HEK293 (cell line): ENCODE data around the gene C1QL4.
A peak's percentile ranks its signal among the peaks of the same experiment; 100 is the strongest.

Experiments
- CTCF ChIA-PET: fragments of 350-600 bp; formaldehyde crosslinking; extraction: SDS; loops from one replicate; lab custom pipeline; 2021; ENCODE audit warnings: antibody characterized with exemption; lab: Yijun Ruan, JAX
- POLR2A ChIA-PET: fragments of 300-600 bp; formaldehyde crosslinking; extraction: SDS; loops from one replicate; lab custom pipeline; 2020; ENCODE audit warnings: antibody characterized with exemption, inconsistent platforms; lab: Yijun Ruan, JAX
- H3K27ac ChIP-seq: fragments of 200-500 bp; sonication (Bioruptor generic); 2 replicates; pipeline ENCODE4 v1.5.1; 2014; ENCODE audit warnings: low read depth, low read length, control low read depth, inconsistent platforms; ENCODE audit errors: extremely low read depth
- H3K36me3 ChIP-seq, 2 experiments: fragments of 200-500 bp in 1 of 2; sonication (Bioruptor generic) in 1 of 2; 1 replicate in 1 of 2; 2 replicates in 1 of 2; pipeline ENCODE4 v1.5.1; 2014 to 2017; ENCODE audit warnings: inconsistent platforms in 2 of 2, low read length in 2 of 2; ENCODE audit not compliant: control insufficient read depth in 2 of 2, insufficient read depth in 1 of 2
- H3K4me1 ChIP-seq: fragments of 200-500 bp; sonication (Bioruptor generic); 2 replicates; pipeline ENCODE4 v1.5.1; 2014; ENCODE audit warnings: mild to moderate bottlenecking, low read length, inconsistent platforms; ENCODE audit not compliant: control insufficient read depth, insufficient read depth
- H3K4me3 ChIP-seq: 2 replicates; pipeline ENCODE4 v1.5.1; 2011; ENCODE audit warnings: low read depth, mild to moderate bottlenecking, control low read depth, low read length, moderate library complexity
- H3K9me3 ChIP-seq: fragments of 200-500 bp; sonication (Bioruptor generic); 2 replicates; pipeline ENCODE4 v1.5.1; 2014; ENCODE audit warnings: low read depth, low read length, inconsistent platforms; ENCODE audit not compliant: control insufficient read depth, insufficient read depth
- SP3 ChIP-seq: fragments of 450-650 bp; formaldehyde crosslinking; IDR thresholded peaks from 2 replicates; pipeline ENCODE4 v1.5.1; 2016; ENCODE audit warnings: missing biosample characterization, missing genetic modification characterization
- ZBTB17 ChIP-seq: fragments of 450-650 bp; formaldehyde crosslinking; IDR thresholded peaks from 2 replicates; pipeline ENCODE4 v1.5.1; 2016; ENCODE audit warnings: missing biosample characterization, missing genetic modification characterization
- ZFHX2 ChIP-seq: fragments of 450-650 bp; formaldehyde crosslinking; conservative IDR thresholded peaks from 2 replicates; pipeline ENCODE4 v1.5.1; 2016; ENCODE audit warnings: missing biosample characterization, missing genetic modification characterization
- ZFP69B ChIP-seq: fragments of 450-650 bp; formaldehyde crosslinking; IDR thresholded peaks from 2 replicates; pipeline ENCODE4 v1.5.1; 2016; ENCODE audit warnings: missing biosample characterization, missing genetic modification characterization
- ZNF133 ChIP-seq: fragments of 450-650 bp; formaldehyde crosslinking; IDR thresholded peaks from 2 replicates; pipeline ENCODE4 v1.5.1; 2016; ENCODE audit warnings: missing biosample characterization, missing genetic modification characterization
- ZNF169 ChIP-seq: fragments of 450-650 bp; formaldehyde crosslinking; IDR thresholded peaks from 2 replicates; pipeline ENCODE4 v1.5.1; 2016; ENCODE audit warnings: missing biosample characterization, missing genetic modification characterization
- ZNF202 ChIP-seq: fragments of 450-650 bp; formaldehyde crosslinking; IDR thresholded peaks from 2 replicates; pipeline ENCODE4 v1.5.1; 2016; ENCODE audit warnings: missing biosample characterization, missing genetic modification characterization, borderline replicate concordance
- ZNF211 ChIP-seq: fragments of 450-650 bp; formaldehyde crosslinking; IDR thresholded peaks from 2 replicates; pipeline ENCODE4 v1.5.1; 2016; ENCODE audit warnings: low read depth, missing biosample characterization, missing genetic modification characterization
- ZNF214 ChIP-seq: fragments of 450-650 bp; formaldehyde crosslinking; IDR thresholded peaks from 2 replicates; pipeline ENCODE4 v1.5.1; 2017; ENCODE audit warnings: missing biosample characterization, mild to moderate bottlenecking, missing genetic modification characterization, borderline replicate concordance
- ZNF266 ChIP-seq: fragments of 450-650 bp; formaldehyde crosslinking; IDR thresholded peaks from 2 replicates; pipeline ENCODE4 v1.5.1; 2016; ENCODE audit warnings: missing biosample characterization, missing genetic modification characterization, low read depth
- ZNF292 ChIP-seq: fragments of 450-650 bp; formaldehyde crosslinking; IDR thresholded peaks from 2 replicates; pipeline ENCODE4 v1.5.1; 2016; ENCODE audit warnings: low read depth, missing biosample characterization, missing genetic modification characterization, borderline replicate concordance
- ZNF311 ChIP-seq: fragments of 450-650 bp; formaldehyde crosslinking; IDR thresholded peaks from 2 replicates; pipeline ENCODE4 v1.5.1; 2017; ENCODE audit warnings: missing biosample characterization, missing genetic modification characterization, borderline replicate concordance
- ZNF366 ChIP-seq: fragments of 450-650 bp; formaldehyde crosslinking; conservative IDR thresholded peaks from 2 replicates; pipeline ENCODE4 v1.5.1; 2016; ENCODE audit warnings: missing biosample characterization, missing genetic modification characterization
- ZNF416 ChIP-seq: fragments of 450-650 bp; formaldehyde crosslinking; IDR thresholded peaks from 2 replicates; pipeline ENCODE4 v1.5.1; 2016; ENCODE audit warnings: missing biosample characterization, missing genetic modification characterization
- ZNF426 ChIP-seq: fragments of 450-650 bp; formaldehyde crosslinking; IDR thresholded peaks from 2 replicates; pipeline ENCODE4 v1.5.1; 2017; ENCODE audit warnings: missing biosample characterization, missing genetic modification characterization, mild to moderate bottlenecking, inconsistent platforms, moderate library complexity
- ZNF473 ChIP-seq: fragments of 450-650 bp; formaldehyde crosslinking; IDR thresholded peaks from 2 replicates; pipeline ENCODE4 v1.5.1; 2017; ENCODE audit warnings: missing biosample characterization, missing genetic modification characterization
- ZNF600 ChIP-seq: fragments of 450-650 bp; formaldehyde crosslinking; IDR thresholded peaks from 2 replicates; pipeline ENCODE4 v1.5.1; 2016; ENCODE audit warnings: missing biosample characterization, missing genetic modification characterization
- ZNF621 ChIP-seq: fragments of 450-650 bp; formaldehyde crosslinking; IDR thresholded peaks from 2 replicates; pipeline ENCODE4 v1.5.1; 2017; ENCODE audit warnings: missing biosample characterization, missing genetic modification characterization
- ZNF629 ChIP-seq: fragments of 450-650 bp; formaldehyde crosslinking; IDR thresholded peaks from 2 replicates; pipeline ENCODE4 v1.5.1; 2017; ENCODE audit warnings: missing biosample characterization, missing genetic modification characterization
- ZNF670 ChIP-seq: fragments of 450-650 bp; formaldehyde crosslinking; IDR thresholded peaks from 2 replicates; pipeline ENCODE4 v1.5.1; 2016; ENCODE audit warnings: missing biosample characterization, missing genetic modification characterization, low read depth
- ZNF704 ChIP-seq: fragments of 450-650 bp; formaldehyde crosslinking; IDR thresholded peaks from 2 replicates; pipeline ENCODE4 v1.5.1; 2016; ENCODE audit warnings: missing biosample characterization, missing genetic modification characterization
- ZNF785 ChIP-seq: fragments of 450-650 bp; formaldehyde crosslinking; IDR thresholded peaks from 2 replicates; pipeline ENCODE4 v1.5.1; 2016; ENCODE audit warnings: missing biosample characterization, missing genetic modification characterization
- TF ChIP-seq, protein P1 (sequence below): fragments of 450-650 bp; formaldehyde crosslinking; IDR thresholded peaks from 2 replicates; pipeline ENCODE4 v1.5.1; 2016; ENCODE audit warnings: missing biosample characterization, missing genetic modification characterization
- TF ChIP-seq, protein P2 (sequence below): fragments of 450-650 bp; formaldehyde crosslinking; IDR thresholded peaks from 2 replicates; pipeline ENCODE4 v1.5.1; 2016; ENCODE audit warnings: missing biosample characterization, missing genetic modification characterization, borderline replicate concordance
- TF ChIP-seq, protein P3 (sequence below): fragments of 450-650 bp; formaldehyde crosslinking; IDR thresholded peaks from 2 replicates; pipeline ENCODE4 v1.5.1; 2017; ENCODE audit warnings: missing biosample characterization, missing genetic modification characterization

Gene C1QL4

DNA sequence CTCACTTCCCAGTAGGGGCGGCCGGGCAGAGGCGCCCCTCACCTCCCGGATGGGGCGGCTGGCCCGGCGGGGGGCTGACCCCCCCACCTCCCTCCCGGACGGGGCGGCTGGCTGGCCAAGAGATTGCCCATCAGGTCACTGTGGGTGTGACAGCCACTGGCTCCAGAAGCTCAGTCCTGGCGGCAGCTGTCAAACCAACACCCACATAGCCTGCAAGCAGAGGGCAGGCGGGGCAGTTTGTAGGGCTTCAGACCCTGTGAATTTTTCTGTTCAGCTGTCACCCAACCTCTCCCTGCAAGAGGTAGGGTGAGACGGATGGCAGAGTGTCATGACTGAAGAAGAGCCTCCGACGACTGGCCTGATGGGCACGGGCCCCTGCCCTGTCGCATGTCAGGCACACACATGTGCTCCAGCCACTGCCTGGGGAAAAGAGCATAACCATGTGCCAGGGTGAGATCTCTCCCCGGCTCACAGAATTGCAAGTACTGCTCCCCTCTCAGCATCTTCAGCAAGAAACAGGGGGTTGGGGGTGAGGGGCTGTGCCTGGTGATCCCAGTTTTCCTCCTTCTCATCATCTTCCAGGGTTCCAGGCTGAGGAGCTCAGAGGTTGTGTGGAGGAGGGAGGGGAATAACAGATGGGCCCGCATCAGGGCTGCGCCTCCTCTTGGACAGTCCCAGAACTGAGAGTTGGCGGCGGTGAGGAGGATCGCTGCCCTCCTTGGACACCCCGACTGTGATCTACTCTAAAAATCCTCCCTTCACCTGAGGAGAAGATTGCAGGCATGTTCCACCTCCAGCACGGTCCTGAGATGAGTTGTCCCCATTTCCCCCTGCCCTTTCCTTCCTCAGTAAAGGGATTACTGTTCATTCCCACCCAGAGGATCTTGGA is 53.2 kb downstream of the C1QL4 start:
- POLR2A ChIA-PET: interaction anchor here (1.4 kb wide), 1 partner anchor 13 kb away, joined by 3 read pairs; no protein-coding TSS in a partner anchor
- CTCF ChIA-PET: interaction anchor here (0.6 to 8.9 kb wide), 14 partner anchors 8 to 478 kb away, joined by 3 to 208 read pairs (median 4); partner anchors contain the start of genes DNAJC22 and PRPH
- Histone ChIP-seq H3K9me3 (no peaks in the 10 kb centered on the region), H3K4me1 (peaks cover 4% of the 10 kb centered on the region; the same call in 1 of the 2 replicates), H3K36me3 (peaks cover 0 to 3% of the 10 kb centered on the region in 2 experiments; a peak in 1 of 3 replicates), H3K4me3 (no peak overlapping the region), H3K27ac (no peak overlapping the region)
- TF ChIP-seq ZNF202 (tag by site-specific recombination) (0 out of 2 replicates have a peak, but pooled peaks have one; percentile 13), ZNF211 (tag by site-specific recombination) (no peak), ZNF133 (no peak), ZNF426 (no peak), ZNF311 (no peak), ZNF366 (tag by site-specific recombination) (no peak), SP3 (tag by site-specific recombination) (no peak), ZBTB17 (tag by site-specific recombination) (peak; percentile 31; the same call in 1 of the 2 replicates), ZNF629 (tag by site-specific recombination) (no peak), ZNF473 (no peak), ZNF266 (tag by site-specific recombination) (no peak), ZNF704 (tag by site-specific recombination) (no peak), ZNF600 (tag by site-specific recombination) (no peak), ZNF292 (tag by site-specific recombination) (no peak), ZNF169 (tag by site-specific recombination) (no peak), ZFP69B (tag by site-specific recombination) (peak; percentile 24; the same call in 1 of the 2 replicates), ZNF785 (tag by site-specific recombination) (no peak), ZFHX2 (tag by site-specific recombination) (peak; percentile 53), ZNF621 (tag by site-specific recombination) (no peak), ZNF670 (tag by site-specific recombination) (no peak), ZNF214 (no peak), ZNF416 (tag by site-specific recombination) (no peak)
- TF ChIP-seq, protein P1, sequence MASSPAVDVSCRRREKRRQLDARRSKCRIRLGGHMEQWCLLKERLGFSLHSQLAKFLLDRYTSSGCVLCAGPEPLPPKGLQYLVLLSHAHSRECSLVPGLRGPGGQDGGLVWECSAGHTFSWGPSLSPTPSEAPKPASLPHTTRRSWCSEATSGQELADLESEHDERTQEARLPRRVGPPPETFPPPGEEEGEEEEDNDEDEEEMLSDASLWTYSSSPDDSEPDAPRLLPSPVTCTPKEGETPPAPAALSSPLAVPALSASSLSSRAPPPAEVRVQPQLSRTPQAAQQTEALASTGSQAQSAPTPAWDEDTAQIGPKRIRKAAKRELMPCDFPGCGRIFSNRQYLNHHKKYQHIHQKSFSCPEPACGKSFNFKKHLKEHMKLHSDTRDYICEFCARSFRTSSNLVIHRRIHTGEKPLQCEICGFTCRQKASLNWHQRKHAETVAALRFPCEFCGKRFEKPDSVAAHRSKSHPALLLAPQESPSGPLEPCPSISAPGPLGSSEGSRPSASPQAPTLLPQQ (tag by site-specific recombination): peak; percentile 30; the same call in 1 of the 2 replicates
- TF ChIP-seq, protein P2, sequence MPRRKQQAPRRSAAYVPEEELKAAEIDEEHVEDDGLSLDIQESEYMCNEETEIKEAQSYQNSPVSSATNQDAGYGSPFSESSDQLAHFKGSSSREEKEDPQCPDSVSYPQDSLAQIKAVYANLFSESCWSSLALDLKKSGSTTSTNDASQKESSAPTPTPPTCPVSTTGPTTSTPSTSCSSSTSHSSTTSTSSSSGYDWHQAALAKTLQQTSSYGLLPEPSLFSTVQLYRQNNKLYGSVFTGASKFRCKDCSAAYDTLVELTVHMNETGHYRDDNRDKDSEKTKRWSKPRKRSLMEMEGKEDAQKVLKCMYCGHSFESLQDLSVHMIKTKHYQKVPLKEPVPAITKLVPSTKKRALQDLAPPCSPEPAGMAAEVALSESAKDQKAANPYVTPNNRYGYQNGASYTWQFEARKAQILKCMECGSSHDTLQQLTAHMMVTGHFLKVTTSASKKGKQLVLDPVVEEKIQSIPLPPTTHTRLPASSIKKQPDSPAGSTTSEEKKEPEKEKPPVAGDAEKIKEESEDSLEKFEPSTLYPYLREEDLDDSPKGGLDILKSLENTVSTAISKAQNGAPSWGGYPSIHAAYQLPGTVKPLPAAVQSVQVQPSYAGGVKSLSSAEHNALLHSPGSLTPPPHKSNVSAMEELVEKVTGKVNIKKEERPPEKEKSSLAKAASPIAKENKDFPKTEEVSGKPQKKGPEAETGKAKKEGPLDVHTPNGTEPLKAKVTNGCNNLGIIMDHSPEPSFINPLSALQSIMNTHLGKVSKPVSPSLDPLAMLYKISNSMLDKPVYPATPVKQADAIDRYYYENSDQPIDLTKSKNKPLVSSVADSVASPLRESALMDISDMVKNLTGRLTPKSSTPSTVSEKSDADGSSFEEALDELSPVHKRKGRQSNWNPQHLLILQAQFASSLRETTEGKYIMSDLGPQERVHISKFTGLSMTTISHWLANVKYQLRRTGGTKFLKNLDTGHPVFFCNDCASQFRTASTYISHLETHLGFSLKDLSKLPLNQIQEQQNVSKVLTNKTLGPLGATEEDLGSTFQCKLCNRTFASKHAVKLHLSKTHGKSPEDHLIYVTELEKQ (tag by site-specific recombination): no peak
- TF ChIP-seq, protein P3, sequence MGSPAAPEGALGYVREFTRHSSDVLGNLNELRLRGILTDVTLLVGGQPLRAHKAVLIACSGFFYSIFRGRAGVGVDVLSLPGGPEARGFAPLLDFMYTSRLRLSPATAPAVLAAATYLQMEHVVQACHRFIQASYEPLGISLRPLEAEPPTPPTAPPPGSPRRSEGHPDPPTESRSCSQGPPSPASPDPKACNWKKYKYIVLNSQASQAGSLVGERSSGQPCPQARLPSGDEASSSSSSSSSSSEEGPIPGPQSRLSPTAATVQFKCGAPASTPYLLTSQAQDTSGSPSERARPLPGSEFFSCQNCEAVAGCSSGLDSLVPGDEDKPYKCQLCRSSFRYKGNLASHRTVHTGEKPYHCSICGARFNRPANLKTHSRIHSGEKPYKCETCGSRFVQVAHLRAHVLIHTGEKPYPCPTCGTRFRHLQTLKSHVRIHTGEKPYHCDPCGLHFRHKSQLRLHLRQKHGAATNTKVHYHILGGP (tag by site-specific recombination): no peak
